Breast epithelium (tissue), 3 donors: ENCODE results near the gene LRRIQ4.

ENCODE experiments used
- POLR2AphosphoS5 ChIP-seq, 3 donors: sonication (generic); formaldehyde crosslinking; IDR thresholded peaks; one replicate each; pipeline ENCODE4 v1.6.1; 2017; ENCODE audit warnings: antibody characterized with exemption in 3 of 3
- TF ChIP-seq, protein P1 (sequence below), 3 donors: fragments of 450-650 bp; IDR thresholded peaks; one replicate each; pipeline ENCODE4 v1.5.1; 2016 to 2017; ENCODE audit warnings: antibody characterized with exemption in 3 of 3, mild to moderate bottlenecking in 3 of 3, moderate library complexity in 3 of 3

DNA sequence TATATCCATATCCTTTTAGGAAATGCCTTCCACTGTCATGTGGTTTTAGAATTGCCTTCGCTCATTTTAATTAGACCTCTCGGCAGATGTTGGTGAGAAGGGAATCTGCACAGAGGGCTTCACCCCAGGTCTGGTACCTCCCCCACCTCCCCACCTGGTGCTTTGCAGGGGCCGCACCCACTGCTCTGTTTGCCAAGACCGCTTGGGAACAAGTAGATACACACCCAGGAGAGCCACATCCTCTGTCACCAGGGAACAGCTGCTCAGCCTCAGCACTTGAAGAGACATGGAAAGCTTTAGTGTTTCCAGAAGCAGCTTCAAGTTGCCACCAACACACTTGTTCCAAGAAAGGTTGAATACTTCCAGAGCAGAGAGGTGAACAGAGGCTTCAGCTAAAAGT, 35.2 kb downstream of the LRRIQ4 start:
- no peak for TF ChIP-seq POLR2AphosphoS5 (IDR thresholded peaks at IDR 0.05)
- TF ChIP-seq, protein P1, sequence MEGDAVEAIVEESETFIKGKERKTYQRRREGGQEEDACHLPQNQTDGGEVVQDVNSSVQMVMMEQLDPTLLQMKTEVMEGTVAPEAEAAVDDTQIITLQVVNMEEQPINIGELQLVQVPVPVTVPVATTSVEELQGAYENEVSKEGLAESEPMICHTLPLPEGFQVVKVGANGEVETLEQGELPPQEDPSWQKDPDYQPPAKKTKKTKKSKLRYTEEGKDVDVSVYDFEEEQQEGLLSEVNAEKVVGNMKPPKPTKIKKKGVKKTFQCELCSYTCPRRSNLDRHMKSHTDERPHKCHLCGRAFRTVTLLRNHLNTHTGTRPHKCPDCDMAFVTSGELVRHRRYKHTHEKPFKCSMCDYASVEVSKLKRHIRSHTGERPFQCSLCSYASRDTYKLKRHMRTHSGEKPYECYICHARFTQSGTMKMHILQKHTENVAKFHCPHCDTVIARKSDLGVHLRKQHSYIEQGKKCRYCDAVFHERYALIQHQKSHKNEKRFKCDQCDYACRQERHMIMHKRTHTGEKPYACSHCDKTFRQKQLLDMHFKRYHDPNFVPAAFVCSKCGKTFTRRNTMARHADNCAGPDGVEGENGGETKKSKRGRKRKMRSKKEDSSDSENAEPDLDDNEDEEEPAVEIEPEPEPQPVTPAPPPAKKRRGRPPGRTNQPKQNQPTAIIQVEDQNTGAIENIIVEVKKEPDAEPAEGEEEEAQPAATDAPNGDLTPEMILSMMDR (IDR thresholded peaks at IDR 0.05): no peak
